OCI-LY1 (cell line): ENCODE data around the gene DDR1.

Source experiments
- H2AFZ ChIP-seq: fragments of 200-600 bp; sonication (generic), shearing (Covaris generic); 2 replicates; pipeline ENCODE4 v1.6.0; 2014; ENCODE audit warnings: antibody characterized with exemption, mild to moderate bottlenecking, low read length
- H3F3A ChIP-seq: fragments of 200-600 bp; sonication (generic), shearing (Covaris generic); 2 replicates; pipeline ENCODE4 v1.6.0; 2014; ENCODE audit warnings: mild to moderate bottlenecking, antibody characterized with exemption, low read length, moderate library complexity; ENCODE audit not compliant: insufficient read depth
- H3K27ac ChIP-seq: fragments of 200-600 bp; sonication (generic); 2 replicates; pipeline ENCODE4 v1.5.1; 2014; ENCODE audit warnings: low read length, mixed run types, mild to moderate bottlenecking, low read depth; ENCODE audit not compliant: poor library complexity, severe bottlenecking
- H3K27me3 ChIP-seq: fragments of 200-600 bp; sonication (generic); 2 replicates; pipeline ENCODE4 v1.6.0; 2014; ENCODE audit warnings: antibody characterized with exemption, mild to moderate bottlenecking, low read length, moderate library complexity; ENCODE audit not compliant: insufficient read depth
- H3K36me3 ChIP-seq: fragments of 200-600 bp; sonication (generic); 2 replicates; pipeline ENCODE4 v1.6.1; 2014; ENCODE audit warnings: mild to moderate bottlenecking, antibody characterized with exemption, low read length, moderate library complexity, mixed read lengths; ENCODE audit not compliant: insufficient read depth
- H3K4me1 ChIP-seq: fragments of 200-600 bp; sonication (generic); 2 replicates; pipeline ENCODE4 v1.5.1; 2014; ENCODE audit warnings: mild to moderate bottlenecking, low read length, moderate library complexity; ENCODE audit not compliant: insufficient read depth, severe bottlenecking
- H3K4me2 ChIP-seq: fragments of 200-600 bp; sonication (generic), shearing (Covaris generic); 2 replicates; pipeline ENCODE4 v1.6.1; 2014; ENCODE audit warnings: low read length
- H3K4me3 ChIP-seq: fragments of 200-600 bp; sonication (generic); 2 replicates; pipeline ENCODE4 v1.5.1; 2014; ENCODE audit warnings: low read length, low read depth, mild to moderate bottlenecking, mixed read lengths; ENCODE audit not compliant: poor library complexity, severe bottlenecking
- H3K79me2 ChIP-seq: fragments of 200-600 bp; shearing (Covaris generic); 2 replicates; pipeline ENCODE4 v1.6.1; 2016; ENCODE audit warnings: mixed run types, low read length, mixed read lengths; ENCODE audit not compliant: insufficient read depth
- H3K9ac ChIP-seq: fragments of 200-600 bp; sonication (generic), shearing (Covaris generic); 2 replicates; pipeline ENCODE4 v1.6.1; 2014; ENCODE audit warnings: mild to moderate bottlenecking, low read length, mixed read lengths
- H3K9me2 ChIP-seq: fragments of 200-600 bp; sonication (generic), shearing (Covaris generic); 2 replicates; pipeline ENCODE4 v1.6.1; 2014; ENCODE audit warnings: low read depth, mild to moderate bottlenecking, low read length, mixed read lengths
- H3K9me3 ChIP-seq: fragments of 200-600 bp; shearing (Covaris generic); 2 replicates; pipeline ENCODE4 v1.6.1; 2014; ENCODE audit warnings: low read length, mixed read lengths
- H4K20me1 ChIP-seq: fragments of 200-600 bp; sonication (generic), shearing (Covaris generic); 2 replicates; pipeline ENCODE4 v1.6.0; 2016; ENCODE audit warnings: mild to moderate bottlenecking, low read length; ENCODE audit not compliant: insufficient read depth
- EZH2 ChIP-seq: fragments of 200-600 bp; sonication (generic), shearing (Covaris generic); IDR thresholded peaks from 2 replicates; pipeline ENCODE4 v1.8.0; 2017; ENCODE audit warnings: borderline replicate concordance, mixed run types, mild to moderate bottlenecking, antibody characterized with exemption, low read length, moderate library complexity, mixed read lengths
- TF ChIP-seq, protein P1 (sequence below): fragments of 200-600 bp; sonication (generic), shearing (Covaris generic); IDR thresholded peaks from 2 replicates; pipeline ENCODE4 v1.5.1; 2017; ENCODE audit warnings: mild to moderate bottlenecking, antibody characterized with exemption, low read length, moderate library complexity, mixed read lengths

DDR1 gene

DNA sequence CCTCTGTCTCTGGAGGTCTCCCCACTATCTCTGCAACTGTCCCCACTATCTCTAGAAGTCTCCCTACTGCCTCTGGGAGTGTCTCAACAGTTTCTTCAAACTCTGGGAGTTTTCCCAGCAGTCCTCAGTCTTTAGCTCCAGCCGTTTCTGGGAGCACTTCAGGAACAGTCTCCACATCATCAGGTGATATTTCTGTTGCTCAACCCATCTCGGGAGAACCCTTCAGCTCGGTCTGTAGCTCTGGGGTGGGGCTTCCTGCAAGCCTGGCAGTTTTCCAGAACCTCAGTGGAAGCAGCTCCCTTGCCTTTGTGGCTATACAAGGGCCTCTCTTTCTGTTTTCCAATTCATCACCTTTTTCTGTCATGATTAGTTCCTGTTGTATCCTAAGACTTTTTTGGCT is 50.7 kb downstream of the DDR1 start:
- Histone ChIP-seq H3K4me3 (no peak overlapping the region), H3K27ac (no peak overlapping the region), H3K9me2 (no peaks in the 10 kb centered on the region), H3K9ac (no peak overlapping the region), H4K20me1 (no peaks in the 10 kb centered on the region), H3K79me2 (no peaks in the 10 kb centered on the region), H2AFZ (no peak overlapping the region), H3K36me3 (no peaks in the 10 kb centered on the region), H3K9me3 (no peaks in the 10 kb centered on the region), H3K4me2 (no peak overlapping the region), H3K4me1 (no peaks in the 10 kb centered on the region), H3K27me3 (no peaks in the 10 kb centered on the region), H3F3A (no peaks in the 10 kb centered on the region)
- no peak for TF ChIP-seq EZH2

DNA sequence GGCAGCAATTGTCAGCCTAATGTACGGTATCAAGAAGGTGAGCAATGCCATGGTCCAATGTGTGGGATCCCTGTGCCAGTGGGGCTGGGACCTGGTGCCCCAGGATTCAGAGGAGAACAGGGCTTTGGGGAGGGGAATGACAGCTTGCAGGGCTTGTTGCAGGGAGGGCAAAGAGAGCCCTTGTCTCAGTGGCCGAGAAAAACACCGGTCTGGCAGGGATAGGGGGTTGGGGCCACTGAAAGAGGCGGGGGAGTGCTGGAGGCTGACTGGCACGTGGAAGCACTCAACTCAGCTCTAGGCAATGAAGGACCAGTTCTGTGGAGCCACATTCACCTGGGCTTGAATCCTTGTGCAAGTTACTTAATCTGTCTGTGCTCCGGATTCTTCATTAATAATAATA is 52.9 kb downstream of the DDR1 start:
- no peaks in the 10 kb centered on the region for H3F3A ChIP-seq
- H3K9me2 ChIP-seq = no peaks in the 10 kb centered on the region
- H3K27ac ChIP-seq = no peak overlapping the region
- H3K4me1 ChIP-seq = no peaks in the 10 kb centered on the region
- TF ChIP-seq EZH2 = no peak
- TF ChIP-seq, protein P1, sequence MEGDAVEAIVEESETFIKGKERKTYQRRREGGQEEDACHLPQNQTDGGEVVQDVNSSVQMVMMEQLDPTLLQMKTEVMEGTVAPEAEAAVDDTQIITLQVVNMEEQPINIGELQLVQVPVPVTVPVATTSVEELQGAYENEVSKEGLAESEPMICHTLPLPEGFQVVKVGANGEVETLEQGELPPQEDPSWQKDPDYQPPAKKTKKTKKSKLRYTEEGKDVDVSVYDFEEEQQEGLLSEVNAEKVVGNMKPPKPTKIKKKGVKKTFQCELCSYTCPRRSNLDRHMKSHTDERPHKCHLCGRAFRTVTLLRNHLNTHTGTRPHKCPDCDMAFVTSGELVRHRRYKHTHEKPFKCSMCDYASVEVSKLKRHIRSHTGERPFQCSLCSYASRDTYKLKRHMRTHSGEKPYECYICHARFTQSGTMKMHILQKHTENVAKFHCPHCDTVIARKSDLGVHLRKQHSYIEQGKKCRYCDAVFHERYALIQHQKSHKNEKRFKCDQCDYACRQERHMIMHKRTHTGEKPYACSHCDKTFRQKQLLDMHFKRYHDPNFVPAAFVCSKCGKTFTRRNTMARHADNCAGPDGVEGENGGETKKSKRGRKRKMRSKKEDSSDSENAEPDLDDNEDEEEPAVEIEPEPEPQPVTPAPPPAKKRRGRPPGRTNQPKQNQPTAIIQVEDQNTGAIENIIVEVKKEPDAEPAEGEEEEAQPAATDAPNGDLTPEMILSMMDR = no peak
- H3K9ac ChIP-seq = no peak overlapping the region
- no peaks in the 10 kb centered on the region for H3K36me3 ChIP-seq
- H3K4me2 ChIP-seq = no peak overlapping the region
- no peak overlapping the region for H2AFZ ChIP-seq
- no peaks in the 10 kb centered on the region for H4K20me1 ChIP-seq
- H3K79me2 ChIP-seq = no peaks in the 10 kb centered on the region
- H3K4me3 ChIP-seq = no peak overlapping the region
- no peaks in the 10 kb centered on the region for H3K27me3 ChIP-seq
- no peaks in the 10 kb centered on the region for H3K9me3 ChIP-seq

- H2AFZ ChIP-seq = no peak overlapping the region
- H3K4me1 ChIP-seq = no peaks in the 10 kb centered on the region
- 0 out of 2 replicates have a peak, but pooled peaks cover 5% of the 10 kb centered on the region for H3K27me3 ChIP-seq
- H3F3A ChIP-seq = no peaks in the 10 kb centered on the region
- no peaks in the 10 kb centered on the region for H3K36me3 ChIP-seq
- H3K4me2 ChIP-seq = no peak overlapping the region
- no peak overlapping the region for H3K9ac ChIP-seq
- no peaks in the 10 kb centered on the region for H3K9me3 ChIP-seq
- H3K9me2 ChIP-seq = no peaks in the 10 kb centered on the region
- TF ChIP-seq, protein P1 = no peak
- no peak for TF ChIP-seq EZH2
- H3K27ac ChIP-seq = no peak overlapping the region
- no peaks in the 10 kb centered on the region for H4K20me1 ChIP-seq
- H3K79me2 ChIP-seq = no peaks in the 10 kb centered on the region
- no peak overlapping the region for H3K4me3 ChIP-seq
Measured at GRCh38 chr6:30938730-30939129, 54.4 kb downstream of the DDR1 start.

DNA sequence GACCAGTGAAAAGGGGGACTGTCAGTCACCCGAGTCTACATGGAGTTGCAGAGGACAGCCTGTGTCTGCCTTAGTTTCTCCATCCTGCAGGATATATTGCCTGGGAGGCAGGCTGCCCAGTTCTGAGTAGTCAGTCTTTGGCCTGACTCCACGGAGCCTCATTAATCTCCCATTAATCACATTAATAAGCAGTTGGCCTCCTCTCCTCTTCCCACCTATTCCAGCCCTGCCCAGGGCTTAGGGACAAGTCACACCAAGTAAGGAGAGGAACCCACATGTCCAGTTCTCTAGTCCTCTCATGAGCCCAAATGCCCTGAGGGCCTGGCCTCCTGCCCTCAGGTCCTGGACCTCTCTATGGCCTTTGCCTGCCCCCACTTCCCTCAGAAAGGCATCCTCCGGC is 55.2 kb downstream of the DDR1 start:
- Histone ChIP-seq H3K9ac (no peak overlapping the region), H3K36me3 (no peaks in the 10 kb centered on the region), H3K9me2 (no peaks in the 10 kb centered on the region), H2AFZ (no peak overlapping the region), H3F3A (no peaks in the 10 kb centered on the region), H3K4me1 (no peaks in the 10 kb centered on the region), H3K4me3 (no peak overlapping the region), H3K27ac (no peak overlapping the region), H4K20me1 (no peaks in the 10 kb centered on the region), H3K9me3 (no peaks in the 10 kb centered on the region), H3K4me2 (no peak overlapping the region), H3K27me3 (0 out of 2 replicates have a peak, but pooled peaks cover 5% of the 10 kb centered on the region), H3K79me2 (no peaks in the 10 kb centered on the region)
- TF ChIP-seq EZH2 = no peak
- TF ChIP-seq, protein P1 = no peak
